ENCODE data around the gene TMCC1.
"Not testable (repeated sequence)": the region's sequence is repeated elsewhere in the genome, so short reads cannot be mapped to it uniquely, and the experiment has no call there.

TMCC1 gene

GRCh38 chr3:129727707-129728106, 165.8 kb downstream of the TMCC1 start:
- no peak for DNase-seq (ENCODE audit: low read depth in 3 of 3)

- DNase-seq (ENCODE audit: low read depth in 3 of 3) = no peak
These were observed 169.8 kb downstream of the TMCC1 start for GRCh38 chr3:129723558-129724324.

- no peak for DNase-seq (ENCODE audit: low read depth in 3 of 3)
These were observed 171.0 kb downstream of the TMCC1 start for GRCh38 chr3:129722527-129722926.

DNA sequence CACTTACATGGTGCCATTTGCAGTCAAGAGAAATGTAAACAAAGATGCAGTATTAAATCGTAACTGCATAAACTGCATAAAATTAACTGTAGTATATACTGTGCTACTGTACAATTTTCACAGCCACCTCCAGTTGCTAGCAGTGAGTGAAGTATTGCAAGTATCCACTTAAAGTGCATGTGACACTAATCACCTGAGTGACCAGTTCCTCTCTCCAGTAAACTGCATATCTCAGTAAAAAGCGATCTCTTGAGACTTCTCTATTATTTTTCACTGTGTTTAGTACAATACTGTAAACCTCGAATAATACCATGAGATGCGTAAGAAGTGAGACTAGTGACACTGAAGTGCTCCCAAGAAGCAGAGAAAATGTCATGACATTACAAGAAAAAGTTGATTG, 175.3 kb downstream of the TMCC1 start:
- no peak for DNase-seq (ENCODE audit: low read depth in 3 of 3)

DNA sequence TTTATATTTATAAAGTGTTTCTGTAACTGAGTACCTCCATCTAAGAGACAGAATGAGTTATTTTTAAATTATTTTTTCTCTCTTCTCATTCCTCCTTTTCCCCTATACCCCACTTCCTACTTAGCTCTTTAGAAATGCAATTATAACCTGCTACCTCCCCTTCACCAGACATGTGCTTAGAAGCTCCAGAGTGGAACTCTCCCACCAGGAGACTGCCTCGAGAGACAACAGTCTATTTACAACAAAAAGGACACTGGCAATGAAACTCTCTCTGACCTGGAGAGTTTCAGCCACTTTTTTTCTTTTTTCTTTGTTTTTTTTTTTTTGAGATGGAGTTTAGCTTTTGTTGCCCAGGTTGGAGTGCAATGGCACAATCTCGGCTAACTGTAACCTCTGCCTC, 177.7 kb downstream of the TMCC1 start:
- DNase-seq (ENCODE audit: low read depth in 3 of 3) = no peak

- DNase-seq (ENCODE audit: low read depth in 3 of 3) = no peak
These were observed 185.1 kb downstream of the TMCC1 start for GRCh38 chr3:129708328-129708861.

DNA sequence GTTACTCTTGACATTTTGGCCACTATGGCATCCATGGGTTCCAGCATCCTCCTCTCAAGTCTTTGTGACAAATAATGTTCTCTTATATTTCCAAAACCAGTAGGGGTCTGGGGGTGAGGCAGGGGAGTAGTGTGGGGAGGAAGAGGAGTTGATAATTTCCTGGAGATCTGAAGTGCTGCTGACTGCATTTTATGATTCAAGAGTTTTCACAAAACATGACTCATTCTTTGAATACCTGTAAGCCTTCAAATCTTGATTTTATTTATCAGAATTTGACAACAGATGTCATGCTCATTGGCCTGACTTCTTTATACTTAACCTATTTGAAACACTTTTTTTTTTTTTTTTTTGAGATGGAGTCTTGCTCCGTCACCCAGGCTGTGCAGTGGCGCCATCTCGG, 188.2 kb downstream of the TMCC1 start:
- no peak for DNase-seq (ENCODE audit: low read depth in 3 of 3)

DNA sequence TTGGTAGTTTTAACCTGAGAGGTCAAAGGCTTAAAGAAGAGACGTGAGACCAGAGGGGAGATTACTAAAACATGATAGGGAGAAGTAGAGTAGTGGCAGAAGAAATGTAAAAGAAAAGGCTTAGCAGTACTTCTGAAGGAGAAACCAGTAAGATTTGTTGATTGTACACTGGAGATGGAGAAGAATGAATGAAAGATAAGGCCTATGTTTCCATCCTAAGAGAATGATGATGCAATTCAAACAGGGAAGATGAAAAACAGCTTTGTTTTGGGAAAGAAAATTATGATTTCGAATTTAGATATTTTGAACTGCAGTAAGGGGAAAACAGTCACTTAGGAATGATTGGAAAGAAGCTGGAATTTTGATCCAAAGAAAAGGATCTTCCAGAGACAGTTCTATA, 189.6 kb downstream of the TMCC1 start:
- no peak for DNase-seq (ENCODE audit: low read depth in 3 of 3)

DNA sequence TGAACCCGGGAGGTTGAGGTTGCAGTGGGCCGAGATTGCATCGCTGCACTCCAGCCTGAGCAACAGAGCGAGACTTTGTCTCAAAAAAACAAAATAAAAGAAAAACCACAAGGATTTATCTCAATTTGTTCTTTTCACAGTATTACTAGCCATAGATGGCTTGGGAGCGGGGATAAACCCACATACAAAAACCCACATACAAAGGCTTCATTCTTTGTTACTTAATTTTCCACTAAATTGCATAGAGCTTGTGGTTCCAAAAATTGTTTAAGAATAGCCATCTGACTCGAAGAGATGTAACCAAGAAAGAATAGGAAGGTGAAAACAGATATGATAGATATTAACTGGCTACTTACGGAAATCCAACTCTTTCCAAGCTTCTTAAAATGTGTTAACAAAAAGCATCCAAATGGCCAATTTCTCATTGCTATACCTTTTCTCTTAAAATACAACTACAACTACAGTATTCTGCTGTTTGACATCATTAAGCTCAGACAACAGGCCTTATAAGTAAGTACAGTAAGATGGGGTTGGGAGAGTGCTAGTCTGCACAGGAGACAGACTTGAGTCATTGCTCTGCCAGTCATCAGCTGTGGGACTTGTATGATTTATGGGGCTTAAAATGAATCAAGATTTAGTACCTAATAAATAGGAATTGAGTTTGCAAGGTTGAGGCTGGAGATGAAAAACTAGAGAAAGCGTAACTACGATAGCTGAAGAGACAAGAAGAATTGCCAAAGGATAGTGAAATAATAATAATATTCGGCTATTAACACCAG, 190.4 kb downstream of the TMCC1 start:
- DNase-seq (ENCODE audit: low read depth in 3 of 3) = no peak

GRCh38 chr3:129701161-129701560, 192.3 kb downstream of the TMCC1 start:
- no peak for DNase-seq (ENCODE audit: low read depth in 3 of 3)

- no peak for DNase-seq (ENCODE audit: low read depth in 3 of 3)
These were observed 193.9 kb downstream of the TMCC1 start for GRCh38 chr3:129699612-129700011.

- DNase-seq (ENCODE audit: low read depth in 3 of 3) = no peak
These were observed 194.3 kb downstream of the TMCC1 start for GRCh38 chr3:129699199-129699598.

GRCh38 chr3:129697229-129697969, 196.1 kb downstream of the TMCC1 start:
- no peak for DNase-seq (ENCODE audit: low read depth in 3 of 3)

DNA sequence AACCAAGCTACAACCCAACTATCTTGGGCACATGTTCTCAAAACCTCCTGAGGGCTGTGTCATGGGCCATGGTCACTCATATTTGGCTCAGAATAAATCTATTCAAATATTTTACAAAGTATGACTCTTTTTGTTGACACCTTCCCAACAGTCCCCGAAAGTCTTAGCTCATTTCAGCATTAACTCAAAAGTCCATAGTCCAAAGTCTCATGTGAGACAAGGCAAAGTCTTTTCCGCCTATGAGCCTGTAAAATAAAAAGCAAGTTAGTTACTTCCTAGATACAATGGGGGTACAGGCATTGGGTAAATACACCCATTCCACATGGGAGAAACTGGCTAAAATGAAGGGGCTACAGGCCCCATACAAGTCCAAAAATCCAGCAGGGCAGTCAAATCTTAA, 197.1 kb downstream of the TMCC1 start:
- DNase-seq (ENCODE audit: low read depth in 3 of 3) = not testable (repeated sequence)

DNA sequence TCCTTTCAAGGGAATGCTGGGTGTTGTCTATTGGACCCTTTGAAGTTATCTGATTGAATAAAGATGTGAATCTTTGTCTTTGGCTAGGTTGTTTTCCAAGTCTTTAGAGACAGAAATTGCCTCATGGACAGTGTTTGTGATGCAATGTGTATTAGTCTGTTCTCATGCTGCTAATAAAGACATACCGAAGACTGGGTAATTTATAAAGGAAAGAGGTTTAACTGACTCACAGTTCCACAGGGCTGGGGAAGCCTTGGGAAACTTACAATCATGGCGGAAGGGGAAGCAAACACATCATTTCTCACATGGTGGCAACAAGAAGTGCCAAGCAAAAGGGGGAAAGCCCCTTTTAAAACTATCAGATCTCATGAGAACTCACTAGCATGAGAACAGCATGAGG, 198.3 kb downstream of the TMCC1 start:
- DNase-seq (ENCODE audit: low read depth in 3 of 3) = no peak

DNA sequence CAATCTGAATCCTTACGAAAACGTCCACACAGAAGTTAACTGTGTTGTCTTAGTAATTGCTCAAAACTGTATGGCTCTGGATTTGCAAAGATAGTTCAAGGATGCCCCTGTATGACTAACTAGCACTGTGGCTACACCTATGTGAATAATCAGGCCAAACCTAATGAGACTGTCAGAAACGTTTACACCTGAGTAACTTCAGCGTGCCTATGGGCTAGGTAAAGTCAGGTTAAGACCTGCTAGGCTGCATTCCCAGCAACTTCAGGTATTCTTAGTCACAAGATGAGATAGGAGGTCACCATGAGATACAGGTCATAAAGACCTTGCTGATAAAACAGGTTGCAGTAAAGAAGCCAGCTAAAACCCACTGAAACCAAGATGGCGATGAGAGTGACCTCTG, 199.3 kb downstream of the TMCC1 start:
- no peak for DNase-seq (ENCODE audit: low read depth in 3 of 3)

- no peak for DNase-seq (ENCODE audit: low read depth in 3 of 3)
These were observed 200.8 kb downstream of the TMCC1 start for GRCh38 chr3:129692743-129693142.

DNA sequence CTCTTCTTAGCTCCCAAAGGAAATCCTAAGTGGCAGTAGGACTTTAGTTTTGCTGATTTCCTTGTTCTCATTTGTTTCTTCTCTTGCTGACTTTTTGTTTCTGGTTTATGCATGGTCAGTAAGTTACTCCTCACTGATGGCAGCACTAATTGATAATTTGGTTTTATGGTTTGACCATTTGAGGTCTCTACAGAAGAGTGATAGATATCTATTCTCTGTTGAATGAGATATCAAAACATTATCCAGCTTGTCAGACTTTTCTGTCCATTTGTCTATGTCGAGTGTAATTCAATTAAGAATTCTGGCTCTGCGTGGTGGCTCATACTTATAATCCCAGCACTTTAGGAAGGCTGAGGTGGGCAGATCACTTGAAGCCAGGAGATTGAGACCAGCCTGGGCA, 202.5 kb downstream of the TMCC1 start:
- DNase-seq (ENCODE audit: low read depth in 3 of 3) = no peak

- no peak for DNase-seq (ENCODE audit: low read depth in 3 of 3)
These were observed 203.1 kb downstream of the TMCC1 start for GRCh38 chr3:129690406-129690805.

DNA sequence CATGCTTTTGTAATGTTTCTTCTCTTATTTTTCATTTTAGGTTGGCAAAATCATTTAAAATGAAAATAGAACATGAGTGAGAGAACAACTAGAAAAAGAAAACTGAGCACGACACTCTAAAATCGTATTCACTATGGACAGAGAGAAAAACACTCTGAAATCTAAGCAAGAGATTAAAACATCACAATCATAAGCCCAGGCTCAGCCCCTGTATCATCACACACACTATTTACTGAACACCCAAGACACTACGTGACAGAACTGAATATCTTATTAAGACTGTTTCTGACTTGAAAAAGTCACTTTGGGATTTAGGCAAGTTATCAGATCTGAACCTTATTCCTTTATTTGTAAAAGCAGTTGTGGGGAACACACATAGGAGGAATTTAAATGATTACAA, 204.5 kb downstream of the TMCC1 start:
- no peak for DNase-seq (ENCODE audit: low read depth in 3 of 3)

GRCh38 chr3:129688271-129688895, 205.1 kb downstream of the TMCC1 start:
- DNase-seq (ENCODE audit: low read depth in 3 of 3) = no peak

- no peak for DNase-seq (ENCODE audit: low read depth in 3 of 3)
These were observed 205.9 kb downstream of the TMCC1 start for GRCh38 chr3:129687586-129688125.
